NB4 (cell line): Measurements from ENCODE around the gene SCT.

Experiments
- DNase-seq: peaks from one replicate; pipeline ENCODE4 v3.0.0; 2010; ENCODE audit warnings: low read depth
- H3K4me3 ChIP-seq: one replicate; pipeline ENCODE4 v1.5.1; 2011; ENCODE audit warnings: mild to moderate bottlenecking, low read depth, low read length, moderate library complexity
- CTCF ChIP-seq: IDR thresholded peaks from one replicate; pipeline ENCODE4 v1.5.1; 2012; ENCODE audit warnings: low read depth, low read length
- MYC ChIP-seq: IDR thresholded peaks from 2 replicates; pipeline ENCODE4 v1.6.1; 2011; ENCODE audit warnings: low read depth, low read length
- POLR2A ChIP-seq: IDR thresholded peaks from 2 replicates; pipeline ENCODE4 v1.6.1; 2011; ENCODE audit warnings: mild to moderate bottlenecking; ENCODE audit not compliant: insufficient read length; ENCODE audit errors: extremely low read depth
- TF ChIP-seq, protein P1 (sequence below): IDR thresholded peaks from 2 replicates; pipeline ENCODE4 v1.6.1; 2011; ENCODE audit warnings: low read depth, low read length

The SCT gene

GRCh38 chr11:612961-613300, 14.1 kb downstream of the SCT start:
- no peak for DNase-seq
- no peak overlapping the region for H3K4me3 ChIP-seq
- TF ChIP-seq MYC (no peak), CTCF (no peak), POLR2A (no peak)
- TF ChIP-seq, protein P1, sequence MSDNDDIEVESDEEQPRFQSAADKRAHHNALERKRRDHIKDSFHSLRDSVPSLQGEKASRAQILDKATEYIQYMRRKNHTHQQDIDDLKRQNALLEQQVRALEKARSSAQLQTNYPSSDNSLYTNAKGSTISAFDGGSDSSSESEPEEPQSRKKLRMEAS: no peak

DNA sequence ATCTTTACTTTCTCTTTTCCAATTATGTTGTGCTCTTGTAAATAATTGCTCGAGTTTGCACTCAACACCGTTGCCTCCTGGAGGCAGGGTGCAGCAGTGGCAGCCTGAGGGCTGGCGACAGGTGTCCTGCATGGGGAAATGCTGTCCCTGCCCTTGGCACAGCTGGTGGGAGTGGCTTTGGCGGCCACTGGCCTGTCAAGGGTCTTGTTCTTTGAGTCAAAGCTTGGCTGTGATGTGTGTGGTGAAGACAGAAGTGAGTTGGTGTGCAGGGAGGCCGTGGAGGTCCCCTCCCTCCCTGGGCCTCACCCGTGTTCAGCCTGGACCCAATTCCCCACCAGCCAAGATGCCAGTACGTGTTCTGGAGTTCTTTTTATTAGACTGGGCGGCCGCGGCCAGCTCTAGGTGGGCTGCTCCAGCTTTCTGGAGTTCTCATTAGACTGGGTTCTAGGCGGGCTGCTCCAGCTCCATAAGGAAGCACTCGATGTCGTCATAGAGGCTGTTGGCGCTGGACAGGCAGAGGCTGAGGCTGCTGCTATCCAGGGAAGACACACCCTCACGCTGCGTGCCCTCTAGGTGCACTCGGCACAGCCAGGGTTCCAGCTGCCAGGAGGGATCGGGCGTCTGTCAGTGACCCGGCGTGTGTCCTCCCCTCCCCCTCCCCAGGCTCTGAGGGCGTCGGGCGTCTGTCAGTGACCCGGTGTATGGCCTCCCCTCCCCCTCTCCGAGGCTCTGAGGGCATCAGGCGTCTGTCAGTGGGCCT, 14.6 kb downstream of the SCT start:
- TF ChIP-seq CTCF (peak; percentile 33), POLR2A (no peak), MYC (no peak)
- TF ChIP-seq, protein P1: no peak
- no peak overlapping the region for H3K4me3 ChIP-seq
- DNase-seq: peak; percentile 64

- TF ChIP-seq, protein P1: no peak
- TF ChIP-seq POLR2A (no peak), MYC (no peak), CTCF (no peak)
- DNase-seq: no peak
- no peak overlapping the region for H3K4me3 ChIP-seq
Measured at GRCh38 chr11:611001-611996, 15.7 kb downstream of the SCT start.

- TF ChIP-seq POLR2A (no peak), MYC (no peak), CTCF (no peak)
- TF ChIP-seq, protein P1: no peak
- no peak for DNase-seq
- H3K4me3 ChIP-seq: no peak overlapping the region
Measured at GRCh38 chr11:610146-610801, 16.7 kb downstream of the SCT start.

- H3K4me3 ChIP-seq: no peak overlapping the region
- TF ChIP-seq, protein P1: no peak
- TF ChIP-seq MYC (no peak), POLR2A (no peak), CTCF (no peak)
- DNase-seq: no peak
Measured at GRCh38 chr11:609341-609811, 17.6 kb downstream of the SCT start.
